Mesothelial cell of epicardium (in vitro differentiated cells): ENCODE results near the gene KLF11. TPM values are rescaled to one million over a fixed set of nuclear protein-coding genes. Genes with fewer than 3 reads are reported as not detected.

ENCODE experiments used
- DNase-seq, 2 experiments: peaks; one replicate each; pipeline ENCODE4 v3.0.0; 2021; ENCODE audit warnings: low spot score in 2 of 2; ENCODE audit not compliant: unreplicated experiment in 2 of 2
- H3K27ac Mint-ChIP-seq: 2 replicates; pipeline ENCODE4 v1.8.0; 2021; ENCODE audit warnings: mixed read lengths
- H3K27me3 Mint-ChIP-seq: 2 replicates; pipeline ENCODE4 v1.8.0; 2021; ENCODE audit warnings: low read depth, mixed read lengths
- H3K36me3 Mint-ChIP-seq: 2 replicates; pipeline ENCODE4 v1.8.0; 2021; ENCODE audit warnings: mixed read lengths
- H3K4me1 Mint-ChIP-seq: 2 replicates; pipeline ENCODE4 v1.8.0; 2021; ENCODE audit warnings: mixed read lengths
- H3K4me3 Mint-ChIP-seq: 2 replicates; pipeline ENCODE4 v1.8.0; 2021; ENCODE audit warnings: mild to moderate bottlenecking, moderate library complexity, mixed read lengths
- H3K9me3 Mint-ChIP-seq: 2 replicates; pipeline ENCODE4 v1.8.0; 2021; ENCODE audit warnings: mixed read lengths
- CTCF ChIP-seq: fragments of 200-600 bp; sonication (generic); IDR thresholded peaks from one replicate; pipeline ENCODE4 v1.5.0; 2021; ENCODE audit warnings: antibody characterized with exemption; ENCODE audit not compliant: unreplicated experiment
- total RNA-seq: library from RNA; stranded (reverse); gene quantifications from 3 replicates; pipeline ENCODE4 v1.2.1, GENCODE V29; 2021

Gene KLF11
- total RNA-seq, result 14.0 to 15.8 TPM (median 14.5 TPM) in 3 replicates

- Mint-ChIP-seq H3K36me3 (peaks cover 9% of the 10 kb centered on the region), H3K27me3 (peaks cover 5% of the 10 kb centered on the region), H3K27ac (peak within 1 kb of the TSS; percentile 91), H3K4me1 (peaks cover 18% of the 10 kb centered on the region), H3K4me3 (peak within 1 kb of the TSS; percentile 76), H3K9me3 (no peaks in the 10 kb centered on the region)
- no peak for TF ChIP-seq CTCF
- peak; percentile 81 to 85 for DNase-seq
Measured at GRCh38 chr2:10043256-10043905, at the start of gene KLF11. TSS of gene KLF11 (plus strand) at chr2:10043550. CDS start at chr2:10043717, 167 bp downstream.

- no peak overlapping the region for H3K27ac Mint-ChIP-seq
- no peak for TF ChIP-seq CTCF
- DNase-seq, result no peak
- no peaks in the 10 kb centered on the region for H3K4me1 Mint-ChIP-seq
- no peaks in the 10 kb centered on the region for H3K9me3 Mint-ChIP-seq
- no peak overlapping the region for H3K4me3 Mint-ChIP-seq
- peaks cover 9% of the 10 kb centered on the region for H3K36me3 Mint-ChIP-seq
- no peaks in the 10 kb centered on the region for H3K27me3 Mint-ChIP-seq
Measured at GRCh38 chr2:9994462-9994861, 48.9 kb upstream of the KLF11 start.

- Mint-ChIP-seq H3K9me3 (no peaks in the 10 kb centered on the region), H3K4me3 (no peak overlapping the region), H3K27me3 (no peaks in the 10 kb centered on the region), H3K4me1 (no peaks in the 10 kb centered on the region), H3K36me3 (peaks cover 9% of the 10 kb centered on the region), H3K27ac (no peak overlapping the region)
- TF ChIP-seq CTCF, result no peak
- no peak for DNase-seq
Measured at GRCh38 chr2:9995059-9995458, 48.3 kb upstream of the KLF11 start.

GRCh38 chr2:9996321-9996720 is 47.0 kb upstream of the KLF11 start:
- Mint-ChIP-seq H3K9me3 (no peaks in the 10 kb centered on the region), H3K27me3 (no peaks in the 10 kb centered on the region), H3K27ac (no peak overlapping the region), H3K4me3 (no peak overlapping the region), H3K36me3 (peaks cover 6% of the 10 kb centered on the region), H3K4me1 (no peaks in the 10 kb centered on the region)
- no peak for DNase-seq
- no peak for TF ChIP-seq CTCF

- Mint-ChIP-seq H3K4me1 (no peaks in the 10 kb centered on the region), H3K9me3 (no peaks in the 10 kb centered on the region), H3K27me3 (no peaks in the 10 kb centered on the region), H3K4me3 (no peak overlapping the region), H3K36me3 (peaks cover 7% of the 10 kb centered on the region), H3K27ac (no peak overlapping the region)
- TF ChIP-seq CTCF, result no peak
- no peak for DNase-seq
Measured at GRCh38 chr2:9997936-9998335, 45.4 kb upstream of the KLF11 start.
